HG02610 (cell line): Measurements from ENCODE around the gene GATA3.

Experiments
- ATAC-seq: cut with Tn5 transposase; IDR thresholded peaks from one replicate; pipeline ENCODE4 v1.9.1; 2021; ENCODE audit warnings: mild to moderate bottlenecking, moderate library complexity; ENCODE audit not compliant: unreplicated experiment

GATA3 gene

DNA sequence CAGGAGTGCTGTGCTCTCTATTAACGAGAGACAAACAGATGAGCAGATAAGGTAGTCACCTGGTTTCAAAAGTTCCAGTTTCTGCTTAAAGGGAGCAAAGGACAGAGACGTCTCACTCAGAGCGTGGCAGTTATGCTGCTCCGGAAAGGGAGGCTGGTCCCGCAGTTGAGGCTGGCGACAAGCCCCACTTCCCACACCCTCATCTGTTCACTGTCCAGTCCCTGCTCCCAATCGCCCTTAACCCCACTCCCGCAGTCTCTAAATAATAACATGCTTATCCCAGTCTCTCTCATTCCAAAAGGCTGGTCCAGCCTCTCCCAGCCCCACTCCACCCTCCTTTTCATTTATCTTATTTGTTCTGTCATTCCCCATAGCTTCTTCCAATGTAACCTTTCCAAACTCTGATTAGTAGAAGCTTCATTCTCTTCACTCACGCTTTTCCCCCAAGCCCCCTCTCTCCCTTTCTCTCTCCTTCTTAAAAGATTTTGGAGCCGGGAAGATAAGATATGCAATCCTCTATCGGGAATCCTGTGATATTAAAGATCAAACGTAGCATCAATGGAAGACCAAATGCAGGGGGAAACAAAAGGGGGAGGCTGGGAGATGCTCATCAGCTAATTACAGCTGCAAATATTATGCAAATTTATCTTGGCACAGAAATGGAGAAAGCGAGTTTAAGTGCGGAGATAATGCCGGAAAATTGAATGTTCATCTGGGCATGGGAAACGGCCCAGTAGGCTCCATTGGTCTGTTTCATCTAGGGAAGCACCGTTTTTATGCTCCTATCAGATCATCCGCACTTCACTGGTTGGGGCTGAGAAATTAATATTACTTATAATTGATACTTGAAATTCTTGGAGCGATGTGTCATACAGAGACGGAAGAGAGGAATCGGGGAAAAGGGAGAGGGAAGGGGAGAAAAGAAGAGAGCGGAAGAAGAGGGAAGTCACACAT, 16.3 kb upstream of the GATA3 start:
- ATAC-seq = no peak

DNA sequence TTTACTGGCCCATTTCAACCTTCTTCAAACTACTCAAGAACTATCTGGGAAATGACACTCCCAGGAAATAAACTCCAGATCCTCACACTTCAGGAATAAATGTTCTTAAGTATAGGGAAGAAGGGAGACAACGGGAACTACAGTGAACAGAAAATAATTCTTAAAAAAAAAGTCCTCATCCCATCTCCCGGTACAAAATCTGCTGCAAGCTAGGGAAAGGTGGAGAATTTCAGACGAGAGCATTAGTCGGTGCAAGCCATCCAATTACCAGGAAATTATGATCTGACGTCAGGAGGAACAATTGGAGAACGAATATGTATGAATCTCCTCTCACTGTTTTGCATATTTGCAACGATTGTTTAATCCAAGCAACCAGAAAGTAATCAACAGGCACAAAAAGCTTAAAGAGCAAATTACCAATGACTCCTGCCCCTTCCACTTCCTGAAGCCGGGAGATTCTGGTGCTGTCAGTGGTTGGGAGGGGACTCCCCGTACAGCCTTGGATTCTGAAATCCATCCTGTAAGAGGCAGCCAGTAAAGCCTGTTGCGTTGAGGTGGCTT, 15.1 kb upstream of the GATA3 start:
- ATAC-seq = no peak

- no peak for ATAC-seq
These were observed 13.8 kb upstream of the GATA3 start for GRCh38 chr10:8040651-8041050.

GRCh38 chr10:8041284-8041991, 13.1 kb upstream of the GATA3 start:
- no peak for ATAC-seq

DNA sequence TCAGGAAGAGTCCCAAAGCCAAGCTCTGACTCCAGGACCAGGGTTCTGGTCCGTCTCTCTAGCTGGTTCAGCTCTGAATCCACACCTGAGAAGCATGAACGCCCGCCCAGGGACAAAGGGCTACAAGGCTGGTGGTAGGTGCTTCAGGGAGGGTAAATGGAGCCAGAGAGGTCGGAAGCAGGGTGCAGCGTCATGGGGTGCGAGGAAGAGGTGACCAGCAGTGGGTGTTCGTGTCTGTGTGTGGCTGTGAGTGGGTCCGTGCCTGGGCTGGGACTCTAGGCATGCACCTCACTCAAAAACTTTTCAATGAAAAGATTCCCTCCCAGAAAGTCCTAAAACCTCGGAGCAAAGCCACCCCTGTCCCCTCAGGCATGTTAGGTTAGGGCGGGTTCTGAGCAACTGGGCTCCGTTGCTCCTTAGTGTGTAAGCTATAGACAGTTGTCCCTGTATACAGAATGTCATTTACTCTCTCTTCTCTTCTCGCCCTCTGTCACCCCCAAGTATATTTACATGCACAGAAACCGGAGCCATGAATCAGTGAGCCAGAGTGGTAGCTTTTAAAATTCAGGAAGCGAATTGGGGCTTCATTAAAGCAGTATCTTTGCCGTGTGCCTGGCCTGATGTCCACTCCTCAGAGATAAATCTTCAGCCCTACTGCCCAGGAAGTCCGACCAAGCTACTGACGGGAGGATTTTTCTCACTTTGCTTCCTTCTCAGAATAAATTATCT, 12.3 kb upstream of the GATA3 start:
- no peak for ATAC-seq

- ATAC-seq = no peak
These were observed 11.5 kb upstream of the GATA3 start for GRCh38 chr10:8042721-8043568.

GRCh38 chr10:8043569-8044306, 10.8 kb upstream of the GATA3 start:
- ATAC-seq = no peak

DNA sequence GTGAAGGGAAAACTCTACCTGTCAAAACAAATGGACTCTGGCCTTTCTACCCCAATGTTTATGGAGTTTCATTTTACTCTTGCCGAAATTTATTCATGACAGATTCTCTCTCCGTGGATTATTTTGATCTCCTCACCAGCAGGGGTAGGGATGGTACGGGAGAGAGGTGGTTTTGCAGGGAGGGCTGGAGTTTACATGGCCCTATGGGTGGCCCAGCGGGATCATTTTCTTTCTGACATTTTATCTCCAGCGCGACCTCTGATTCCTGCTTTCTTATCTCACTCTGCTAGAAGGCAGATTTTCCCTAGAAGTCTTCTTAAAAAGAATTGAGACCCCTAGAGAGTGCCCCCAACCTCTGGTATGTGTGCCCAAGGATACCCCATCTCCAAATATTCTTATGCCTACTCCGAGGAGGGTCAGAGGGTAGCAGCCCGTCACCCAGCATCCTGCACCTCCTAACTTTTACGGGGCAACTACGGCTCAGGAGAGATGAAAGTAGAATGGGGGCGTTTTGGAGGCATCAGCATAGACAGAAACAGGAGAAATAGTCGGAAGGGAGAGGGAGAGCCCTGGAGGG, 10.1 kb upstream of the GATA3 start:
- no peak for ATAC-seq

DNA sequence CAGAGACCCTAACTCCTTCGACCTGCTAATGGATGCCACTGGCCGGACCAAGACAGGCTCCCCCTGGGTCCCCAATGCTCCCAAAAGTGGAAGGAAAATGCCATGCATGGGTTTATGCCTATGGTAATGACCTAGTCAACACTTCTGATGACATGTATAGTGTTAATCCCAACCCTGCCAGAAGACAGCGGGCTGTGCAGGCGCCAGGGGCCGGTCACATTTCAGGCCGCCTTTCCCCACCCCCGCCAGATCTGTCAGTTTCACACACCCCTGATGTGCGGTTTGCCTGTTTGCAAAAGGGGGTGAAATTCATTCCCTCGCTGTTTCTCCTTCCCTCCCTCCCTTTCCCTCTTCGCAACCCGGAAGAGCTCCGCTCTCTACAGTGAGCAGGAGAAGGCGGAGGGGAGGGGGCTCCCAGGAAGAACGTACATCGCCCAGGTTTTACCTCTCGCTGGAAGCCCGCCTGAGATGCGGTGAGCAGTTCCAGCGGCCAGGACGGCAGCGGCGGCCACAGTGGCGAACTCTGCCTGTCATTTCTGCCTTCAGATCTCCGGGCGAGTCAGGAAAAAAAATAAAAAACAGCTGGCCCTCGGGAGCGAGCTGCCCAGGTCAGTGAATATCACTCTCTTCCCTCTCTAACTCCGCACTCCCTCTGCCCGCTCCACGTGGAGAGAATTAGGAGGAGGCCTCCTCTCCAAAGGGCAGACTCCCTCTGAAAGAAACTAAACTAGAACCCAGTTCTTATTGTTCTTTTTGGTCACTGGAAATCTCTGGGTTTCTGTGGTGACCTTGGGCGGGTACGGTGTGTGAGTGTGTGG, 9.4 kb upstream of the GATA3 start:
- no peak for ATAC-seq

DNA sequence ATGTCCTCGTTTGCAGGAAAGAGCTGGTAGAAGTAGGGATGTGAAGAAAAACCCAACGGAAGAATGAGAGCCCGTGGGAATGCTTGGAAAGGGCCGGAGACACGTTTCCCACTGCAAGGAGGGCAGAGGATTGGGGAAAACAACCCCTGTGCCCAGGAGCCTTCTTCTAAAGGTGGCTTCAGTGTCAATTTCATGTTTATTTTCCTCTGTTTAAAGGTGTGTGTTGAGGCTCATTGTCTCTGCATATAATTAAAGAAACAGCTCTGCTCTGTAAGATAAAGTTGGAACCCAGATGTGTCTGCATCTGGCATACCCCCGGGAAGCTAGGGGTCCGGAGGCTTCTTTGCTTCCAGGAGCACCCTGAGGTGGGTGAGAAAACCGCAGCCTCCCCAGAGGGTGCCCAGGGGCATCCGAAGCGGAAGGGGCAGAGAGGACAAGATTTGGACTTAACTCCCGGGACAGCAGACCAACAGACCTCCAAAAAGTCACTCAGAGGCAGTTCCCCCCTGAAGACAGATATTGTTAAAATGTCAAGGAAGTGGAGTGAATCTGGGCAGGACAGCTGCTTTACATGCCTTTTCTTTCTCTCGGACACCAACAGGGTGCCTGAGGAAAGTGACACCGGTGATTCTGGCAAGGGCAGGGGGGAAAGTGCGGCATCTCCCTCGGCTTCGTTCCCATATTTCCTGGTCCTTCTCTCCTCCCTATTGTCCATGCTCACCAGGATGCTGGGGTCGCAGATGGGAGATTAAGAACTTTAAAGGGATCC, 8.6 kb upstream of the GATA3 start:
- ATAC-seq = no peak

- no peak for ATAC-seq
These were observed 6.8 kb upstream of the GATA3 start for GRCh38 chr10:8047452-8048280.

DNA sequence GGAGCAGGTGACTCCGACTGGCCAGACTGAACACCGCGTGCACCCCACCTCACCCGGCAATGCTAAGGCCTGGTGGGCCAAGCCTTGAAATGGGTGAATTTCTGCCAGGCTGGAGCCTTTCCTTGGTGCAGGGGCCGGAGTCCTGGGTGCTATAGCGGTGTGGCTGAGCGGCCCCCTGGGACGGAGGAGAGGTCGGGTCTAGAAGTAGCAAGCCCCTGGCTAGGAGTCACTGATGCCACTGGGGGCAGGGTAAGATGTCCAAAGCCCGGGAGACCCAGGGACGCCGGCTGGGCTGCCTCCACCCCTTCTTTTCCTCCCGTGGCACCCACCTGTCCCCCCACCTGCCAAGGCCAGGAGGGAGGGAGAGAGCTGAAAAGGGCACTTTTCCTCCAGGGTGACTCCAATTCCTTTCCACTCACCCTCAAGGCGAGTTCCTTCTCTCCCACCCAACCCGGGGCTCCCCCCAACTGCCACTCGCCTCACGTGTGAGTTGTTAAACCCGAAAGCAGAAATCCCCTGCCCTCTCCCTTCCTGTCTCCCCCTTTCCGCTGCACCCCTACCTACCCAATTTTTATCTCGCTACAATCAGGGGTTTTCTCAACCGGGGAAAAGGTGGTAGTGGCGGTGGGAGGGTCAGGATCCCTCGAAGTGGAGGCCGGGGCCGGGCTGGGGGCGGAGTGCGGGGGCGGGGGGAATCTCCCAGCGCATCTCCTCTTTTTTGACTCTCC, 6.0 kb upstream of the GATA3 start:
- no peak for ATAC-seq

- ATAC-seq = no peak
These were observed 5.2 kb upstream of the GATA3 start for GRCh38 chr10:8049045-8049864.

- ATAC-seq = no peak
These were observed 4.5 kb upstream of the GATA3 start for GRCh38 chr10:8049865-8050555.
